Adrenal gland (tissue), 5 donors: ENCODE data around the gene PRMT9.

ENCODE experiments used
- POLR2A ChIP-seq, 2 donors: fragments of 450-650 bp; IDR thresholded peaks; one replicate each; pipeline ENCODE4 v1.6.1; 2017; ENCODE audit warnings: antibody characterized with exemption in 2 of 2, mild to moderate bottlenecking in 2 of 2, moderate library complexity in 1 of 2
- TF ChIP-seq, protein P1 (sequence below), 6 experiments: fragments of 450-650 bp in 4 of 6; fragments of 200-600 bp in 2 of 6; sonication (generic) in 1 of 6; IDR thresholded peaks; 1 replicate in 5 of 6; 2 replicates in 1 of 6; pipeline versions ENCODE4 v1.5.1 to v1.8.0; 2016 to 2021; ENCODE audit warnings: antibody characterized with exemption in 6 of 6, mild to moderate bottlenecking in 2 of 6, moderate library complexity in 1 of 6
- donor health status: DM: no; HTN: no; CAD: no.

DNA sequence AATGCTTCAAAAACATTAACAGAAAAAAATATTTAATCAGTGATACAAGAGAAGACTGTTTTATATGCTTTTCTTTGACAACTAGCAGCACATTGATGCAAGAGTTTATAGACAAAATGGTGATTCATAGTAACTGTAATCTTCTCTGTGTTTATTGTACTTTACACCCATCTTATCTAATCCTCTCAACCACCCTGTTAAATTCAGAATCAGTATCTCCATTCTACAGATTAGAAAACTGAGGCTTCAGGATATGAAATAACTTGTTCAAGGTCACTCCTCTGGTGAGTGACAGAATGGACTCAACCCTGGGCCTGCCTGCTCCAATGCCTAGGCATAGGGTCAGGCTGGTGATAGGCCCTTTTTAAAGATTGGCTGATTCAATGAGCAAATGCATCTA lies 92.9 kb downstream of the PRMT9 start:
- no peak for TF ChIP-seq POLR2A (IDR thresholded peaks at IDR 0.05)
- TF ChIP-seq, protein P1, sequence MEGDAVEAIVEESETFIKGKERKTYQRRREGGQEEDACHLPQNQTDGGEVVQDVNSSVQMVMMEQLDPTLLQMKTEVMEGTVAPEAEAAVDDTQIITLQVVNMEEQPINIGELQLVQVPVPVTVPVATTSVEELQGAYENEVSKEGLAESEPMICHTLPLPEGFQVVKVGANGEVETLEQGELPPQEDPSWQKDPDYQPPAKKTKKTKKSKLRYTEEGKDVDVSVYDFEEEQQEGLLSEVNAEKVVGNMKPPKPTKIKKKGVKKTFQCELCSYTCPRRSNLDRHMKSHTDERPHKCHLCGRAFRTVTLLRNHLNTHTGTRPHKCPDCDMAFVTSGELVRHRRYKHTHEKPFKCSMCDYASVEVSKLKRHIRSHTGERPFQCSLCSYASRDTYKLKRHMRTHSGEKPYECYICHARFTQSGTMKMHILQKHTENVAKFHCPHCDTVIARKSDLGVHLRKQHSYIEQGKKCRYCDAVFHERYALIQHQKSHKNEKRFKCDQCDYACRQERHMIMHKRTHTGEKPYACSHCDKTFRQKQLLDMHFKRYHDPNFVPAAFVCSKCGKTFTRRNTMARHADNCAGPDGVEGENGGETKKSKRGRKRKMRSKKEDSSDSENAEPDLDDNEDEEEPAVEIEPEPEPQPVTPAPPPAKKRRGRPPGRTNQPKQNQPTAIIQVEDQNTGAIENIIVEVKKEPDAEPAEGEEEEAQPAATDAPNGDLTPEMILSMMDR (IDR thresholded peaks at IDR 0.05) = no peak
